ENCODE results near the gene FRZB. TPM values are rescaled to one million over a fixed set of nuclear protein-coding genes. Genes with fewer than 3 reads are reported as not detected.

FRZB gene
- total and polyA plus RNA-seq, 9 of the 15 experiments (the other 6 are each of a cell fraction or from before 2014, with no cell fraction given) = 0.01 to 0.05 (median 0.03) TPM; not detected in 6

DNA sequence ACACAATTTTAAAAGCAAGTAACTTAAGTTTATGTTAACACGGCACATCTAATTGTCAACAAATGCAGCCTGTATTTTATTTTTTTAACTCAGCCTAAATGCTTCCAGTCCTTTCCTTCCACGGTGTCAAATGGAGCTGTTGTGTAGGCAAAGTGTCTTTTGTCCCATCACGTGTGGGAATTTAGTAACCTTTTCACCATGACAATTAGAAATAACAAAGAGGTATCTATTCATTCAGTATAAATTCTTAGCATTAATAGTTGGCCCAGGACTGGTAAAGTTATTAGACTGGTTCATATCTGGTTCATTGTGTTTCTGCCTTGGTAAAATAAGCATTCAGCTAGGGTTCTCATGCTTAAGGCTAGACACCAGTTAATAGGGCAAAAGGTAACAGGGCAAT lies 47.9 kb downstream of the FRZB start:
- ChIA-PET POLR2A (interaction anchor here (0.5 to 1.4 kb wide), 6 partner anchors 10 to 132 kb away, joined by 3 to 6 read pairs (median 3); no protein-coding TSS in a partner anchor), CTCF (ENCODE audit: low intra/inter-chr PET ratio) (no interaction called here)
- H3K27me3 ChIP-seq (ENCODE audit: control insufficient read depth in 2 of 2, insufficient read depth in 2 of 2, low read length in 2 of 2) = peaks cover 11 to 14% of the 10 kb centered on the region in 2 experiments
- no peaks in the 10 kb centered on the region for H3K9me3 ChIP-seq (replicated peaks; ENCODE audit: control insufficient read depth, insufficient read depth, low read depth, low read length)
- no peak overlapping the region for H2AFZ ChIP-seq (ENCODE audit: low read depth, low read length)
- no peaks in the 10 kb centered on the region for H4K20me1 ChIP-seq (replicated peaks; ENCODE audit: control insufficient read depth, insufficient read depth, low read length)
- ATAC-seq (no peak), FAIRE-seq (no peak), DNase-seq (ENCODE audit: extremely low read depth in 1 of 4, low spot score in 3 of 4) (no peak)
- WGBS (ENCODE audit: insufficient coverage, low coverage, missing lambda C conversion rate) = 3% methylated on average over 3 of the region's 3 CpGs
- no peak overlapping the region for H3K4me2 ChIP-seq (ENCODE audit: insufficient read depth, low read length)
- intact Hi-C loops (cut with micrococcal nuclease) = no loop called here
- in situ Hi-C loops (cut with MboI) = no loop called here
- H3K36me3 ChIP-seq (ENCODE audit: control insufficient read depth, insufficient read depth, low read length) = no peaks in the 10 kb centered on the region
- H3K9me1 ChIP-seq (ENCODE audit: control insufficient read depth, insufficient read depth, low read length) = no peaks in the 10 kb centered on the region
- no peaks in the 10 kb centered on the region for H3K79me2 ChIP-seq (ENCODE audit: control insufficient read depth, insufficient read depth, low read length)
- no peak overlapping the region for H3K27ac ChIP-seq (ENCODE audit: extremely low read depth, low read depth, low read length)
- H3K9ac ChIP-seq (ENCODE audit: insufficient read depth in 1 of 2, low read depth in 2 of 2, low read length in 2 of 2) = no peak overlapping the region
- no peak overlapping the region for H3K4me3 ChIP-seq
- BruUV-seq (replicated peaks) = no TSS peak
- TF ChIP-seq NCOA2 (IDR thresholded peaks at IDR 0.05; ENCODE audit: partially characterized antibody in 2 of 2) (no peak), SIN3B (IDR thresholded peaks at IDR 0.05; ENCODE audit: low read depth) (no peak), ZC3H11A (IDR thresholded peaks at IDR 0.05; ENCODE audit: low read depth, low read length) (no peak), POLR2AphosphoS5 (IDR thresholded peaks at IDR 0.05; ENCODE audit: control insufficient read depth, insufficient read depth, low read depth, low read length) (no peak), HDAC8 (tag; IDR thresholded peaks at IDR 0.05) (no peak), ZNF253 (CRISPR knock-in tag; conservative IDR thresholded peaks at IDR 0.05) (no peak), ZNF79 (CRISPR knock-in tag; IDR thresholded peaks at IDR 0.05; ENCODE audit: low read depth) (no peak), SMAD3 (CRISPR knock-in tag; conservative IDR thresholded peaks at IDR 0.05) (no peak), MTA3 (IDR thresholded peaks at IDR 0.05; ENCODE audit: borderline replicate concordance) (no peak)
- TF ChIP-seq, protein P1, sequence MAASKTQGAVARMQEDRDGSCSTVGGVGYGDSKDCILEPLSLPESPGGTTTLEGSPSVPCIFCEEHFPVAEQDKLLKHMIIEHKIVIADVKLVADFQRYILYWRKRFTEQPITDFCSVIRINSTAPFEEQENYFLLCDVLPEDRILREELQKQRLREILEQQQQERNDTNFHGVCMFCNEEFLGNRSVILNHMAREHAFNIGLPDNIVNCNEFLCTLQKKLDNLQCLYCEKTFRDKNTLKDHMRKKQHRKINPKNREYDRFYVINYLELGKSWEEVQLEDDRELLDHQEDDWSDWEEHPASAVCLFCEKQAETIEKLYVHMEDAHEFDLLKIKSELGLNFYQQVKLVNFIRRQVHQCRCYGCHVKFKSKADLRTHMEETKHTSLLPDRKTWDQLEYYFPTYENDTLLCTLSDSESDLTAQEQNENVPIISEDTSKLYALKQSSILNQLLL (CRISPR knock-in tag; IDR thresholded peaks at IDR 0.05; ENCODE audit: borderline replicate concordance) = no peak
- TF ChIP-seq, protein P2, sequence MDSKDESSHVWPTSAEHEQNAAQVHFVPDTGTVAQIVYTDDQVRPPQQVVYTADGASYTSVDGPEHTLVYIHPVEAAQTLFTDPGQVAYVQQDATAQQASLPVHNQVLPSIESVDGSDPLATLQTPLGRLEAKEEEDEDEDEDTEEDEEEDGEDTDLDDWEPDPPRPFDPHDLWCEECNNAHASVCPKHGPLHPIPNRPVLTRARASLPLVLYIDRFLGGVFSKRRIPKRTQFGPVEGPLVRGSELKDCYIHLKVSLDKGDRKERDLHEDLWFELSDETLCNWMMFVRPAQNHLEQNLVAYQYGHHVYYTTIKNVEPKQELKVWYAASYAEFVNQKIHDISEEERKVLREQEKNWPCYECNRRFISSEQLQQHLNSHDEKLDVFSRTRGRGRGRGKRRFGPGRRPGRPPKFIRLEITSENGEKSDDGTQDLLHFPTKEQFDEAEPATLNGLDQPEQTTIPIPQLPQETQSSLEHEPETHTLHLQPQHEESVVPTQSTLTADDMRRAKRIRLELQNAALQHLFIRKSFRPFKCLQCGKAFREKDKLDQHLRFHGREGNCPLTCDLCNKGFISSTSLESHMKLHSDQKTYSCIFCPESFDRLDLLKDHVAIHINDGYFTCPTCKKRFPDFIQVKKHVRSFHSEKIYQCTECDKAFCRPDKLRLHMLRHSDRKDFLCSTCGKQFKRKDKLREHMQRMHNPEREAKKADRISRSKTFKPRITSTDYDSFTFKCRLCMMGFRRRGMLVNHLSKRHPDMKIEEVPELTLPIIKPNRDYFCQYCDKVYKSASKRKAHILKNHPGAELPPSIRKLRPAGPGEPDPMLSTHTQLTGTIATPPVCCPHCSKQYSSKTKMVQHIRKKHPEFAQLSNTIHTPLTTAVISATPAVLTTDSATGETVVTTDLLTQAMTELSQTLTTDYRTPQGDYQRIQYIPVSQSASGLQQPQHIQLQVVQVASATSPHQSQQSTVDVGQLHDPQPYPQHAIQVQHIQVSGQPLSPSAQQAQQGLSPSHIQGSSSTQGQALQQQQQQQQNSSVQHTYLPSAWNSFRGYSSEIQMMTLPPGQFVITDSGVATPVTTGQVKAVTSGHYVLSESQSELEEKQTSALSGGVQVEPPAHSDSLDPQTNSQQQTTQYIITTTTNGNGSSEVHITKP (IDR thresholded peaks at IDR 0.05; ENCODE audit: partially characterized antibody) = no peak
- H3K4me1 ChIP-seq (replicated peaks in 1 of 2; ENCODE audit: control insufficient read depth in 2 of 2, insufficient read depth in 2 of 2, low read length in 2 of 2) = no peaks in the 10 kb centered on the region

All from K562 (cell line).